Heart left ventricle (tissue), 13 donors: ENCODE measurements around the gene NTRK1.

Source experiments
- CTCF ChIP-seq, 12 donors: fragments of 200-600 bp; sonication (generic) in 4 of 12; IDR thresholded peaks; one replicate each; pipeline versions ENCODE4 v1.5.0 to v1.8.0; 2018 to 2022; ENCODE audit warnings: antibody characterized with exemption in 12 of 12, mild to moderate bottlenecking in 5 of 12
- POLR2A ChIP-seq, 2 donors: fragments of 450-650 bp; IDR thresholded peaks; one replicate each; pipeline ENCODE4 v1.6.1; 2017; ENCODE audit warnings: antibody characterized with exemption in 2 of 2, mild to moderate bottlenecking in 2 of 2, moderate library complexity in 2 of 2
- donor health status: ischemic (EF 13 %, LVEDD 7.1; RV severe dilation, severe dysfunction).
- donor health status: DM: no; HTN: yes; CAD: no.
- donor health status: DM: no; HTN: no; CAD: no.
- donor health status: ischemic (EF 25% LVEDD 6.9; RV normal size, moderate dysfunction).
- donor health status: ischemic (EF 25% LVEDD 5.7; RV mildly dilated, moderate dysfunction).
- donor health status: ischemic (EF 35%, LVEDD 5.7; RV mildly dilated, moderate dysfunction).
- donor health status: nonischemic (EF 11% LVEDD 7.7; RV severe dilation, severe dysfunction).
- donor health status: DM: yes; HTN: yes; CAD: no.
- donor health status: PGD.
- donor health status: ischemic (EF 29% LVEDD 5.4; RV normal size, mild dysfunction).
- donor health status: nonischemic (EF 23%, LVEDD 6.1; RV moderate dilation, normal function).

- TF ChIP-seq CTCF (IDR thresholded peaks at IDR 0.05) (no peak), POLR2A (IDR thresholded peaks at IDR 0.05) (no peak)
These were observed 14.1 kb downstream of the NTRK1 start for GRCh38 chr1:156874572-156875340.
